NCI-H2227 (cell line): ENCODE data around the gene FAM8A1.
A peak's percentile ranks its signal among the peaks of the same experiment; 100 is the strongest.

Experiments used
- DNase-seq: peaks from one replicate; lab custom pipeline; 2025; ENCODE audit not compliant: unreplicated experiment; lab: John Stamatoyannopoulos, UW

The FAM8A1 gene

DNA sequence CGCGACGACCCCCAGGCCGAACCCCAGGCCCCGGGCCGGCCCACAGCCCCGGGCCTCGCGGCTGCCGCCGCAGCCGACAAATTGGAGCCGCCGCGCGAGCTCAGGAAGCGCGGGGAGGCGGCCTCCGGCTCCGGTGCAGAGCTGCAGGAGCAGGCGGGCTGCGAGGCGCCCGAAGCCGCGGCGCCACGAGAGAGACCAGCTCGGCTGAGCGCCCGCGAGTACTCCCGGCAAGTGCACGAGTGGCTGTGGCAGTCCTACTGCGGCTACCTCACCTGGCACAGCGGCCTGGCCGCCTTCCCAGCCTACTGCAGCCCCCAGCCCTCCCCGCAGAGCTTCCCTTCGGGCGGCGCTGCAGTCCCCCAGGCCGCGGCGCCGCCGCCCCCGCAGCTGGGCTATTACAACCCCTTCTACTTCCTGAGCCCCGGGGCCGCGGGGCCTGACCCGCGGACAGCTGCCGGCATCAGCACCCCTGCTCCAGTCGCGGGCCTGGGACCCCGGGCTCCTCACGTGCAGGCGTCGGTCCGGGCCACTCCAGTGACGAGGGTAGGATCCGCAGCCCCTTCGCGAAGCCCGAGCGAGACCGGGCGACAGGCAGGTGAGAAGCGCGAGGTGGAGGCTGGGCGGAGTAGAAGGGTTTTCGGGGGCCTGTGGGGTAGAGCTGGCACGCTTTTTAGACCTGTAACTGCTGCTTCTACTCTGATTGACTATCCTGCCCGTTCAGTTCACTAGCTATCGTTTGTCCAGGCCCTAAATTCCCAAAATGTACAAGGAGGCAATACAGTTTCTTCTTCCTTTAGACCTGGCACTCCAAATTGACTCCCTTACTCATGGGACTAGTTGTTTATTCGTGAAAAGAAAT is 654 bp downstream of the FAM8A1 start:
- peak; percentile 50 for DNase-seq

DNA sequence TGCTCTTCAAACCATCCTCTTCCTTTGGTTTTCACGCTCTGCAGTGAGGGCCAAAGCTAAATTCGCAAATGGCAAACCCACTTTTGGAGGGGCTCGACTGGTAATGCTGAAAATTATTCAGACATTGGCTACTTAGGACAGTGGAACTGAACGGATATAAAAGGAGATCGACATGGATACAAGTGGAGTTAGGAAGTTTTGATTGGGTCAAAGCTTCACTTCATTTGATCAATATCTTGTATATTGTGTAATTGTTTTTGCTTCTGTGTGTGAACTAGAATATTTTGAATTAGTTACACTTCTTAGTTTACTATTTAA is 1.2 kb downstream of the FAM8A1 start:
- no peak for DNase-seq

DNA sequence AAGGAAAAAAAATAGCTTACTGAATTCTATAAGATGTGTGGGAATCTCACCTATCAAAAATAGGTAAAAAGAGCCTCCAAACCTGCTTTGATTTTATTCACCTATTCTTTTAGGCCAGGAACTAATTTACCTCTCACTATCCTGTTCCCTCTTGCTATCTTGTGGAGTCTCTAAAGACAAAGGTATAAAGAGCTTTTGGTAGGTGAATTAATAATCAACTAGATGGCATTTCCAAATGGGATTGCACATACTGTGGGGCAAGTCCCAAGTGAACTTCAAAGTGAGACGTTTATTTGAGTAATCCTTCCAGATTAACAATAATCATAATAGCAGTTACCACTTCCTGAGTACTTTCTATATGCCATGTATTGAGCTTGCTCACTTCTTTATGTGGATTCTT is 2.8 kb downstream of the FAM8A1 start:
- no peak for DNase-seq

DNA sequence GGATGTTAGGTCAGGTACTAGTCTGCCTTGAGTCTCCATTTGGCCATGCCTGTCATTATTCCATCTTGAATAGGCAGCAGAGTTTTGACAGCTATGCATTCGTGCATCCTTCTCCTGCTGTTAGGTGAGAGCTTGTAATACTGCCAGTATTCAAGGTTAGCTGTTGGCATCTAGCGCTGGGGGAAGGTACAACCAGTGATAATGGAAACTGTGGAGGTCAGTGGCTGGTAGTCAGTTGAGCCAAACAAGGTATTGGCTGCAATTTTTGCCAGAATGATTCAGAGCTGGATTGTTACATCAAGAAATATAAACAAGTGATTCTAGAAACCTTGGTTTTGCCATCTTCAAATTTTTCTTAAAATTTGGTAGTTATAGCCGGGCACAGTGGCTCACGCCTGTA is 6.5 kb downstream of the FAM8A1 start:
- no peak for DNase-seq

DNA sequence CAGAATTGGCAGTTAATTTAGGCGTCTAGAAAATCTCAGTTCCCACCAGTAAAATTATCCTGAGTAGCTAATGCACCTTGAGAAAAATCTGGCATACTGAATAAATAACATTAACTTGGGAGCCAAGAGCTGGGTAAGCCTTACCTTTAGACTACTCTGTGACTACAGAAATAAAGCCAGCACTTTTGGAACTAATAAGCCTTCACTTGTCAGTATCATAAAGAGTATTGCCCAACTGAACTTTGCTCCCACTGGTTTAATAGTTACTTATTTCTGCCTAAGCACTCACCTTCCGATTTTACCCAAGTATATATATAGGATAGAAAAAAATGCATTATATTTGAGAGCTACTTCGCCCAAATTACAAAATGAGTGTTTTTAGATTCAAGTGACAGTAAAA is 10.7 kb downstream of the FAM8A1 start:
- DNase-seq, result no peak

DNA sequence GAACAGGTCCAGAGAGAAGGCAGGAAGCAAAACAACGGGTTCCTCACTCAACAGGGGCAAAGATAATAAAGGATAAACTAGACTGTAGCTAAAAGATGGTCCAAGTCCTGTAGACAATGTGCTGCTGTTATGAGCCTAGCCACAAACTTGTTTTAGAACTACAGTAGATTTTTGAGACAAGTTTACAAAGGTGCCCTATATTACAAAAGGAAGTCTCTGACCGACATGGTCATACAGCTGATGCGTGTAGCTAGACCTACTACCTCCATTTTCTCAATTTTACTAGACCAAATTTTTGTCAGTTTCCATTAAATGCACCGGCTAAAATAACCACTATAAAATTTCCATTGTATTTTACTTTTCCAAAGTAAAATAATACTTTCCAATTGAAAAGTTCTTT is 11.9 kb downstream of the FAM8A1 start:
- no peak for DNase-seq

DNA sequence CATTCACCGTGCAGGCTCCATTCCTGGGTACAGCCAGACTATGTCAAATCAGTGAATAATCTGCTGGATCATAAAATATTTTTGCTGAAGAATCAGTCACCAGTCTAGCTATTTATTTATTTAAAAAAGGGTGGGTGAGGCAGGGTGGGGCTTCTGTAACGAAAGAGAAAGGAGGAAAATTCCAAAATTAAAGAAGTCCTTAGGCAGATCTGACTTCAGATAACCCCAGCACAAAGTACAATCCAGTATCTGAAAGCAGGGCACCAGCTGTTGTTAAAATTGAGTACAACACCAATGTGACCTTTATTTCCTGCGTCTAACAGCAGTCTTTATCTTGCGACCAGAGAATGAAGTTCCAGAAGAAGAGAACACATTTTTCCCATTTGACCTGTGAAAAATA is 15.7 kb downstream of the FAM8A1 start:
- no peak for DNase-seq

DNA sequence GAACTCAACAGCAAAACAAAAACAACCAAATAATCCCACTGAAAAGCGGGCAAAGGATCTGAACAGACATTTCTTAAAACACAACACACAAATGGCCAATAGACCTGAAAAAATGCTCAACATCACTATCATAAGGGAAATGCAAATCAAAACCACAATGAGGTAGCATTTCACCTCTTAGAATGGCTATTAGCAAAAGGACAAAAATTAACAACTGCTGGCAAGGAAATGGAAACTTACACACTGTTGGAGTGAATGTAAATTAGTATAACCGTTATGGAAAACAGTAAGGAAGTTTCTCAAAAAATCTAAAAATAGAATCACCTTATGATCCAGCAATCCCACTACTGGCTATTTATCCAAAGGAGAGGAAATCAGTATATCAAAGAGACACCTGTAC is 20.9 kb downstream of the FAM8A1 start:
- no peak for DNase-seq

DNA sequence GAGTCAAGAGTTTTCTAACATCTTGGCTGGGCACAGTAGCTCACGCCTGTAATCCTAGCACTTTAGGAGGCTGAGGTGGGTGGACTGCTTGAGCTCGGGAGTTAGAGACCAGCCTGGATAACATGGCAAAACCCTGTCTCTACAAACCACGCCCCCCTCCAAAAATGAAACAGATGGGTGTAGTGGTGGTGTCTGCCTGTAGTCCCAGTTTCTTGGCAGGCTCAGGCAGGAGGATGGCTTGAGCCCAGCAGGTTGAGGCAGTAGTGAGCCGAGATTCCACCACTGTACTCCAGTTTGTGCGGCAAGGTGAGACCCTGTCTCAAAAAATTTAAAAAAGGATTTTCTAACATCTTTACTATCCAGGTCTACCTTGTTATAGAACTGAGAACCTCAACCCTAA is 22.0 kb downstream of the FAM8A1 start:
- DNase-seq, result no peak

DNA sequence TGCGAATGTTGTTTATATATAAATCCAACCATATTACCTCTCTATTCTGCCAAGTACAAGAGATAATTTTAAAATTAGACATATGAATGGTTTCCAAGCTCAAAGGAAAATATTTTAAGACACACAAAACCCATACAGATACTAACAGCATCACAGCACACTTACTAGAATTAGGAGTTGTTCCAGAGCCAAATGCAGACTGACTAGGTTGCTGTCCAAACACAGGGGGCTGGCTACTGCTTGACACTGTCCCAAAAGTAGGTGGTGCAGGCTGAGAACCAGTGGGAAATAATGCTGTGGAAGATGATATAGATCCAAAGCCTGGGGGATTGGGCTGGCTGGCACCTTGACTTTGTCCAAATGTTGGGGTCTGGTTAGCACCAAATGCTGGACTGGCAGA is 24.3 kb downstream of the FAM8A1 start:
- DNase-seq, result no peak

DNA sequence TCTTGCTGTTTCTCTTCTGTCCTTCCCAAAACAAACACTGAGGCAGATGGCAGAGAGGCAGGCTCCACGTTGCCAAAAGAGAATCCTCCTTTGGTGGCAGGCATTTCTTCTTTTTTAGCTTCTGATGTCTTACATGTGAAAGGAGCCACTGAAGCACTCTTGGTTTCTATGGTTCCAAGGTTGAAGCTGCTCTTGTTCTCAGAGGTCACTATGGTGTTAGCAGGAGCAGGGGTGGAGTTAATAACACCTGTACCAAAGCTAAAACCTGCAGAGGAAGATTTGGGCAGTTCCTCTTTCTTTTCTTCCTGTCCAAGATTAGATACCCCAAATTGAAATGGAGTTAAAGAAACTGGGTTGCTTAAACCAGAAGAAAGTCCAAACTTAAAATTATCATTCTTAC is 28.8 kb downstream of the FAM8A1 start:
- DNase-seq, result no peak

DNA sequence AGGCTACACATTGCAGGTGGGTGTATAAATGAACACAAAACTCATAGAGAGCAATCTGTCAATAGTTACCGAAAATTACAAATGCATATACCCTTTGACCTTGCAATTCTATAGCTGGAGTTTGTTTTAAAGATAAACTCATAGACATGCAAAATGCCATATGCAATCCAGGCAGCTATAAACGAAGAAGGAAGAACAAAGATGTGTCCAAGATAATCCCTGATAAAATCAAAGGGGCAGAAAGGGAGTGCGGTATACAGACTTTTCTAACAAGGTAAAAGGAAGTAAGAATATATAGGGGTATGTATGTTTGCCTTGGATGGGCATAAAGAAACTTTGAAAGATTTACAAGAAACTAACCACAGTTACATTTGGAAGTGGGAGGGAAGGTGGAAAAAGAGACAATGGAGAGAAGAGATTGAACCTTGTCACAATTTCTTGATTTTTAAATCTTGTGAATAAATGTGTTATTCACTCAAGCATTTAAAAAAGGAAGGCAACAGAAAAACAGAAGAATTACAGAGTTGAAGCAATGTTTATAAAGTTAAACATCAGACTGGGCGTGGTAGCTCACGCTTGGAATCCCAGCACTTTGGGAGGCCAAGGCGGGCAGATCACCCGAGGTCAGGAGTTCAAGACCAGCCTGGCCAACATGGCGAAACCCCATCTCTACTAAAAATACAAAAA is 29.9 kb downstream of the FAM8A1 start:
- DNase-seq, result no peak

DNA sequence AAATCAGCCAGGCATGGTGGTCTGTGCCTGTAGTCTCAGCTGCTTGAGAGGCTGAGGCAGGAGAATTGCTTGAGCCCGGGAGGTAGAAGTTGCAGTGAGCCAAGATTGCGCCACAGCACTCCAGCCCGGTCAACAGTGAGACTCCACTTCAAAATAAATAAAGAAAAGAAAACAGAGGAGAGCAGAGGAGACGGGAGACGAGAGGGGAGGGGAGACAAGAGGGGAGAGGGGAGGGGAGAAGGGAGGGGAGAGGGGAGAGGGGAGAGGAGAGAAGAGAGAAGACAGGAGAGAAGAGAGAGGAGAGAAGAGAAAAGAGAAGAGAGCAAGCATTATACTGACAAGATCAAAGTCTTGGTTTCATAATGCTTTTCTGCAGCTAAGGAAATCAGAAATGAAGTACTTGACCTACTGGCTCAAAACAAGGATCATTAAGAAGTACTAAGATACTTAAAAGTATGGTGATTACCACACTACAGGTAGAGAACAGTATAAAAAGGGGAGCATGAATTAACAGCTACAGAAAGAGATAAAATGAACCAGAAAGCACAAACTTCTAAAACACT is 30.5 kb downstream of the FAM8A1 start:
- DNase-seq, result no peak

DNA sequence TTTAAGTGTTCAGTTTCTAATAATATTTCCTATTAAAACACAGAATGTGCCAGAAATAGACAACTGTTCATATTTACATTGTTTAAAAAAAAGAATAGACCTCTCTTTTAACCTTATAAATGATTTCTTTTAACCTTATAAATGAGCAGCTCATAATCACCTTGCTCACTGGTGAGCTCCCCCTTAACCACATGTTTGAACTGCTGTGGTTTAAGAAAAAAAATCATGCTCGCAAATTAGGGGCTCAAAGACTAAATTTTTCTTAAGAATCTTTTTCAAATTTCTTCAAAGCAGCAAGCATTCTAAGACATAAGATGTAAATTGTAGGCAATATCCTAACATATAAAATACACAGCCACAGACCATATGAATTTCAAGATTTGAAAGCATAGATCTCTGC is 32.8 kb downstream of the FAM8A1 start:
- no peak for DNase-seq

DNA sequence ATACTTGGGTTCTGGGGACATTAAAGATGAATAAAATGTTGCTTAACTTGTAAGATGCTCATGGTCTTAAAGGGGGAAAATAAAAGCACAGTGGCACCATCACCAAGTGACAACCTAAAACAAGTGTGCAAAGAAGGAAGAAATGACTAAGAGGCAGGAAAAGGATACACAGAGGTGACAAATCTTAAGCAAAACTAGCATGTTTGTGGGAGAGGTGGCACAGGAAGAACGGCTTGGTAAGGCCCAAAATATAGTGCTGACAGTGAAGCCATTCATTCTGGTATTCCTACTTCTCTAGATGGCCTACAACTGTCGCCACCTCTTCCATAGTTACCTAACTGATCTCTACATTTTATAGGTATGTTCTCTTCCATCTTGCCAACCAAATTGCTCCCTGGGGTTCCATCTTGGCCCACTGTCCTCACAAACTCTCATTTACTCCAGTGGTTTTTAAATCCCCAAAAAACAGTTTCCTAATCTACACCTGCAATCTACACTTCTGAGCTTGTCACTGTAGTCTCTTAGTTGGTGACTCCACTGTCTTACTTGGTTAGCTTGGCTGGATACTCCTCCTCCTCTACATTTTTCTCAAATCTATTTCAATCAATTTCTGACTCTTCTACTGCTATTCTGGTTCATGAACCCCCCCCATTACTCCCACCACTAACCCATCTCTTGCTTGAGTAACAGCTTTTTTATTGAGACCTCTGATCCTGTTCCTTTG is 33.5 kb downstream of the FAM8A1 start:
- DNase-seq, result no peak

DNA sequence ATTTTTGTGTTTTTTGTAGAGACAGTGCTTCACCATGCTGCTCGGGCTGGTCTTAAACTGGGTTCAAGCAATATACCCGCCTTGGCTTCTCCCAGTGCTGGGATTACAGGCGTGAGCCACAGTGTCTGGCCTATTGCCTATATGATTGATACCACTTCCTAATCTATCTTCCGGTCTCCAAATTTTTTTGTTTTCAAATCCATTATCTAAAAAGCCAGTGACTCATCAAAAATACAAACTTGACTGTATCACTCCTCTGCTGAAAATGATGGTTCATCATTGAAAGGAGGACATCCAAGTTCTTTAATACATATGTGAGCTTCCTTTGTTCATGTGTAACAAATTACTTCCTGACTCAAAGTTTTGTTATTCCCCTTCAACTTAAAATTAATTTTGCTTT is 35.5 kb downstream of the FAM8A1 start:
- DNase-seq, result no peak

DNA sequence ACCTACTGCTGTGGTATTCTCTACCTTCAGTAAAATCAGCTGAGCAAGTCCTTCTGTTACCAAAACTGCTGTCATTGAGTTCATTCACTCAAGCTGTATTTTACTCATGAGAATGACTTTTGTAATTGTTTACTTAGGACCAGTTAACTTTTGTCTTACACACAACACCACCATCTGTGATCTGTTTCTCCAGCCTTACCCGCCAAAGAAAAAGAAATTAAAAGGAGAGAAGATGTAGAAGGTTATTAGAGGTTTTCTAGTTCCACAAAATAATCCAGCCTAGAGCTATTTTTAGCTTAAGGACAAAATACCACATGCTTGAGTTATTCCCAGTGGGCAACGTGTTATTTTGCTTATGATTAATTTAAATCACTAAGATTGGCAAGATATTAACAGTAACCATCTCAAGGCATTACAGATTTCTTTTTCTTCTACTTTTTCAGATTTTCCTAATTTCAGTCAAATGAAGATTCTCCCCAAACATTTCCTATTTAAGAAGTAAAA is 38.2 kb downstream of the FAM8A1 start:
- DNase-seq, result no peak

DNA sequence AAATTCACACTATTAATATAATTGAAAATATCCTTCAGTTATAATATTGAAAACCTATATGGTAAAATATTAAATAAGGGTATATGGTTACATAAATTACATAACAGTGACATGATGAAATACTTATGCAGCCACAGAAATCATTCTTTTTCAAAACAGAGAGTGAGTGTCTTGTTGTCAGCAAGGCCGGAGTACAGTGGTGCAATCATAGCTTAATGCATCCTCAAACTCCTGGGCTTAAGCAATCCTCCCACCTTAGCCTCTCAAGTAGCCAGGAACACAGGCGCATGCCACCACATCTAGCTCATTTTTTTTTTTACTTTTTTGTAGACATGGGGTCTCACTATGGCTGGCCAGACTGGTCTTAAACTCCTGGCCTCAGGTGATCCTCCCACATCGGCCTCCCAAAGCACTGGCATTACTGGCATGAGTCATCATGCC is 40.4 kb downstream of the FAM8A1 start:
- DNase-seq, result no peak

DNA sequence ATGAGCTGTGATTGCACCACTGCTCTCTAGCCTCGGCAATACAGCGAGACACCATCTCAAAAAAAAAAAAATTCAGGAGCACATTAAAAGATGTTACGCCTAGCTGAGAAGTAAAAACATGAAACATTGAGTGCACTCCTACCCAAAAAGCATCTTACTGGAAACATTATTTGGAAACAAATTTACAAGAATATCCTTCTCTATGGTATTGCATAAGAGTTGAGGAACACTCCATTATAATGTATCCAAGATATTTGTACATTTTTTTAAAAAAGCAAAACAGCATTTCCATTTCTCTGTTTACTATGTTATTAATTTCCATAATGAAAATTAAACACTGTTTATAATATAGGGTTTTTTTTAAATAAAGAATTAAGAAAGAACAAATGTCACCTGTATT is 48.6 kb downstream of the FAM8A1 start:
- no peak for DNase-seq

DNA sequence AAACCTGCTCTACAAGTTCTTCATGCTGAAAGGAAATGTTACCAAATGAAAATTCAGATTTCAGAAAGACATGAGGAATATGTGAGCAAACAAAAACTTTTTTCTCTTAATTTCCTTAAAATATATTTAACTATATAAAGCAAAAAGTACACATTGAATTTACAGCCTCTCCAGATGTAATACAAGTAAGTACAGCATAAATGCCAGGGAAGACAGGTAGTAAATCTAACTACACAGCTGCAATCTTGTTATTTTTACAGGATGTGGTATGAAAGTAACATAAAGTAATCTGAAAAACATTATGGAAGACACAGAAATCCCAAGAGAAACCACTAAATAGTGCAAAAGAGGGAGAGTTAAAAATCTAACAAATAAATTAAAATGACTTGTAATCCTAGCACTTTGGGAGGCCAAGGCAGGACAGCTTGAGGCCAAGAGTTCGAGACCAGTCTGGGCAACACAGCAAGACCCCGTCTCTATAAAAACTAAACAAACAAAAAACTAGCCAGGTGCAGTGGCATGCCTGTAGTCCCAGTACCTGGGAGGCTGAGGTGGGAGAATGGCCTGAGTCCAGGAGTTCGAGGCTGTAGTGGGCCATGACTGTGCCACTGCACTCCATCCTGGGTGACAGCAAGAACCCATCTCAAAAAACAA is 50.7 kb downstream of the FAM8A1 start:
- DNase-seq, result no peak
